Stimulated activated naive CD8-positive, alpha-beta T cell treated with anti-CD3 and anti-CD28 coated beads, Interleukin-15, amount 100 ng/mL, for 72 hours (primary cell): ENCODE data around the gene ZSCAN9.
A peak's percentile ranks its signal among the peaks of the same experiment; 100 is the strongest.

Experiments
- ATAC-seq: fragments of 150-1000 bp; cut with Tn5 transposase; 2 replicates; pipeline ENCODE4 v1.10.0; 2021; ENCODE audit warnings: mild to moderate bottlenecking, moderate library complexity
- DNase-seq, 2 donors: peaks; one replicate each; pipeline ENCODE4 v3.0.0; 2021 to 2022
- H3K27ac Mint-ChIP-seq, 2 donors: one replicate each; pipeline ENCODE4 v1.8.0; 2022; ENCODE audit warnings: mild to moderate bottlenecking in 2 of 2, mixed read lengths in 2 of 2, moderate library complexity in 2 of 2
- H3K27me3 Mint-ChIP-seq: one replicate; pipeline ENCODE4 v1.8.0; 2022; ENCODE audit warnings: mixed read lengths
- H3K4me1 Mint-ChIP-seq: one replicate; pipeline ENCODE4 v1.8.0; 2022; ENCODE audit warnings: mild to moderate bottlenecking, mixed read lengths
- H3K4me3 Mint-ChIP-seq, 2 donors: one replicate each; pipeline ENCODE4 v1.8.0; 2022; ENCODE audit warnings: mild to moderate bottlenecking in 2 of 2, mixed read lengths in 2 of 2, moderate library complexity in 1 of 2
- H3K9me3 Mint-ChIP-seq, 2 donors: one replicate each; pipeline ENCODE4 v1.8.0; 2022; ENCODE audit warnings: mixed read lengths in 2 of 2

ZSCAN9 gene

DNA sequence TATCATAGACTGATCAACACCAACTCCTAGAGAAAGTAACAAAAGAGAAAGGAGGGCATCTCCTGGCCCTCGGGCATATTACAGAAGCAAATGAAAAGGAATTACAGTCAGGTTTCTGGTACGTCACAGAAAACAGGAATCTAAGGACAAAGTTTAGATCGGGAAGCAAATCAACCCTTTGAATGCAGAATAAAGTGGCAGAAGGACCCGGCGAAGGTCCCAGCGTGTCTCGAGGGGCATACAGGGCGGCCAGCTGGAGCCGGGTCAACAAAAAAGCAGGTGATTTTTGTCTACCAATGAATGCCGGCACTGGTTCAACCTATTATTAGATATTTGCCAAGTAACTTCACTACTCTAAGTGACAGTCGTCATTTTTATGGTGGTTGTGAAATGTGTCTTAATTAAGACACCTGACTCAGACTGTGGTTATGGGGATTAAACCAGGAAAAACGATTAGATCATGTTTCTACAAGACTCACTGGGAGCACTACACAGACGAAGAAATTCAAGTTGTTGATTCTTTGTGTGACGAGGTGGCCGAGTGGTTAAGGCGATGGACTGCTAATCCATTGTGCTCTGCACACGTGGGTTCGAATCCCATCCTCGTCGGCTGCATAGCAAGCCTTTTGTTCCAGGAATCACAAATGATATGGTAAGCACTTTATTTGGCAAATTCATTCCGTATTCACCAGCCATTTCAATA is 12.4 kb upstream of the ZSCAN9 start:
- ATAC-seq (peak; percentile 73), DNase-seq (peak; percentile 57 to 76)
- Mint-ChIP-seq H3K27me3 (peaks cover 92% of the 10 kb centered on the region), H3K4me3 (peak overlapping the region; percentile 82 to 95), H3K9me3 (peaks cover 5 to 7% of the 10 kb centered on the region in 2 donors), H3K27ac (peak overlapping the region; percentile 59 to 96), H3K4me1 (peaks cover 30% of the 10 kb centered on the region)

- peaks cover 30% of the 10 kb centered on the region for H3K4me1 Mint-ChIP-seq
- H3K4me3 Mint-ChIP-seq, result peak overlapping the region in 1 of 2 donors; percentile 82
- peaks cover 5 to 7% of the 10 kb centered on the region in 2 donors for H3K9me3 Mint-ChIP-seq
- peaks cover 92% of the 10 kb centered on the region for H3K27me3 Mint-ChIP-seq
- no peak for ATAC-seq
- no peak for DNase-seq
- H3K27ac Mint-ChIP-seq, result peak overlapping the region in 1 of 2 donors; percentile 96
Measured at GRCh38 chr6:28213213-28213523, 11.9 kb upstream of the ZSCAN9 start.

- H3K9me3 Mint-ChIP-seq, result no peaks in the 10 kb centered on the region
- DNase-seq, result no peak
- H3K4me1 Mint-ChIP-seq, result peaks cover 29% of the 10 kb centered on the region
- H3K27me3 Mint-ChIP-seq, result peaks cover 88% of the 10 kb centered on the region
- H3K27ac Mint-ChIP-seq, result no peak overlapping the region
- peak overlapping the region; percentile 16 to 41 for H3K4me3 Mint-ChIP-seq
- ATAC-seq, result no peak
Measured at GRCh38 chr6:28215425-28215824, 9.7 kb upstream of the ZSCAN9 start.

- no peak for ATAC-seq
- DNase-seq, result no peak
- Mint-ChIP-seq H3K9me3 (no peaks in the 10 kb centered on the region), H3K4me1 (peaks cover 14% of the 10 kb centered on the region), H3K4me3 (peak overlapping the region; percentile 72 to 85), H3K27me3 (peaks cover 89% of the 10 kb centered on the region), H3K27ac (no peak overlapping the region)
Measured at GRCh38 chr6:28217890-28218289, 7.2 kb upstream of the ZSCAN9 start.

DNA sequence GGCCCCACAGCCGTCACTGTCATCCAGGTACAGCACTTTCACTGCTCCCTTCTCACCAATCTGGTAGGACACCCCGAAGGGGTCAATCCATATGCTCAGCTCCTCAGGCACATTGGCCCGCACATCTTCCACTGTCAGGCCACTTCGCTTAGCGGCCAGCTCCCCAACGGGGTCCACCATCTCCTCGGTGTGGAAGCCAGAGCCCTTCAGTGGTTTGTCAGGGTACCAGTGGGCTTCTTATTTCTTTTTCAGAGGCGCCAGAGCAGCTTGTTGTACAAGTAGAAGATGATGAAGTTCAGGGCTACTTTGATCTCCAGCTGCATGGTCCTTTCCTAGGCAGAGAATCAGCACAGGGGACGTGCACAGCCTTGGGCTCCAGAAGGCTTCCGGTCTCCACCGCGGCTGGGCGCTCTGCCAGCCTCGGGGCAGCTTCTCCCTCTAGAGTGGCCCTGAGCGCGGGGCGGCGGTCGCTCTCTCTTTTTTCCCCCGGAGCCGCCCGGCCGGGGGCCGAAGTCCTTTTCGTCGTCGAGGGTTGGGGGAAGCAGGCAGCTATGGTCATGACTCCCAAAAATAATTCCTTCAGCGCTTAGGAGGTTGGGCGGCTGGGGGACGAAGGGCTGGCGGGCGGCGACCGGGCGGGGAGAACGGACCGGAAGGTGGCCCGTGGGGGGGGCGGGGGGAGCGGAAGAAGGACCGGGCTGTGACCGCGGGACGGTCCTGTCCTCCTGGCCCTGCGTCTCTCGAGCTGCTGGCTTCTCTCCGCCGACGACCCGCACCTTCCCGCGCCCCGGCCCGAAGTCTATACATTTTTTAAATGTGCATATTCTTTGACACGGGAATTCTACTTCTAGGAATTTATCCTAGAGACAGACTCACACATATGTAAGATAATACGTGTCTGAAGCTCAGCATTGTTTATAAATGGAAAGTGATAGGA is 6.5 kb upstream of the ZSCAN9 start:
- ATAC-seq, result peak; percentile 88
- Mint-ChIP-seq H3K27ac (peak overlapping the region in 1 of 2 donors; percentile 50), H3K4me3 (peak overlapping the region; percentile 83 to 85), H3K9me3 (no peaks in the 10 kb centered on the region), H3K4me1 (peaks cover 9% of the 10 kb centered on the region), H3K27me3 (peaks cover 89% of the 10 kb centered on the region)
- DNase-seq, result peak; percentile 34 to 45

DNA sequence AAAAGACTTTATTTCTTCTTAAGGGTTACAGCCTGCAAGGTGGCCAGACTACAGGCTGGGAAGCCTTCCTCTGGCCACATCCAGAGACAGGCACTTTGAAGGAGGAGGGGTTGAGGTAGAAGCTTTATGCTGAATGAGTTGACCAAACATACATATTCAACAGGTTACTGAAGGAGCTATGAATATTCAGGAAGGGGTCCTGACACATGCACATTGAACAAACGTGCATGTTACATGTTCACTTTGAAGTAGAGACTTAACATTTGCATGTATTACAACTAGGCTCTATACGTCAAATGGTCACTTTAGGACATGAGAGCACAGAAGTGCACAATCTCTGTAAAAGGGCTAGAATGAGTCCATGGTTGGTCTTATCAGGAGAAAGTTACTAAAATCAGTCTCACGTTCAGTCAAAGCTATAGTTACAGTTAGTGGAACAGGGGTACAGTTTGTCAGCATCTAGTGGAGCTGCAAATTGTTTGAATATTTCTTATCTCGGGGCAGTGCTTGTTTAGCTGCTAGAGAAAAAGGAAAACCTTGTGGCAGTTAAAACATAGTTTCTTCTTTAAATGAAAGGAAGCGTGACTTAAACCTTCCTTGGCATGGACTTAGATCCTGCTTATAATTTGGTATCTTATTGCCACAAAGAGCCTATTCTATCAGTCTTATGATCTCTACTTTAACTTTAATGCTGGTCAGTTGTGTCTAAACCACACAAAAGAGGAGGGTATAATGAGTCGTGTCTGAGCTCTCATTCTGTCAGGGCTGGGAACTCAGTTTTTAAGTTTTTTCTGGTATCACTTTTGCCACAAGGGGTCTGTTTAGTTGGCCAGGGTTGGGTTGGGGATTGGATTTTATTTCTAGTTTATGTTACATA is 4.6 kb upstream of the ZSCAN9 start:
- H3K27me3 Mint-ChIP-seq, result peaks cover 85% of the 10 kb centered on the region
- H3K4me1 Mint-ChIP-seq, result peaks cover 18% of the 10 kb centered on the region
- H3K27ac Mint-ChIP-seq, result no peak overlapping the region
- H3K9me3 Mint-ChIP-seq, result no peaks in the 10 kb centered on the region
- ATAC-seq (no peak), DNase-seq (no peak)
- no peak overlapping the region for H3K4me3 Mint-ChIP-seq

- Mint-ChIP-seq H3K9me3 (no peaks in the 10 kb centered on the region), H3K4me1 (peaks cover 8% of the 10 kb centered on the region), H3K27me3 (peaks cover 47% of the 10 kb centered on the region), H3K4me3 (peak overlapping the region; percentile 86 to 91), H3K27ac (peak overlapping the region; percentile 91 to 92)
- DNase-seq (no peak), ATAC-seq (no peak)
Measured at GRCh38 chr6:28224131-28225055, 682 bp upstream of the ZSCAN9 start.

- peak overlapping the region in 1 of 2 donors; percentile 91 for H3K4me3 Mint-ChIP-seq
- ATAC-seq (no peak), DNase-seq (no peak)
- H3K27ac Mint-ChIP-seq, result no peak overlapping the region
- no peaks in the 10 kb centered on the region for H3K9me3 Mint-ChIP-seq
- peaks cover 8% of the 10 kb centered on the region for H3K4me1 Mint-ChIP-seq
- H3K27me3 Mint-ChIP-seq, result peaks cover 32% of the 10 kb centered on the region
Measured at GRCh38 chr6:28226460-28226859, 1.4 kb downstream of the ZSCAN9 start.

DNA sequence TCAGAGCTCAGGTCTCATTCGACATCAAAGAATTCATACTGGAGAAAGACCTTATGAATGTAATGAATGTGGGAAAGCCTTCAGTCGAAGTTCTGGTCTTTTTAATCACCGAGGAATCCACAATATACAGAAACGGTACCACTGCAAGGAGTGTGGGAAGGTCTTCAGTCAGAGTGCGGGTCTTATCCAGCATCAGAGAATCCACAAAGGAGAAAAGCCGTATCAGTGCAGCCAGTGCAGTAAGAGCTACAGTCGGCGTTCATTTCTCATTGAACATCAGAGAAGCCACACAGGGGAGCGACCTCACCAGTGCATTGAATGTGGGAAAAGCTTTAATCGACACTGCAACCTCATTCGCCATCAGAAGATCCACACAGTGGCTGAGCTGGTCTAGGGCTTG is 7.7 kb downstream of the ZSCAN9 start:
- Mint-ChIP-seq H3K27me3 (peaks cover 15% of the 10 kb centered on the region), H3K4me1 (no peaks in the 10 kb centered on the region), H3K4me3 (no peak overlapping the region), H3K9me3 (peaks cover 0 to 7% of the 10 kb centered on the region in 2 donors), H3K27ac (no peak overlapping the region)
- DNase-seq (no peak), ATAC-seq (no peak)

- no peaks in the 10 kb centered on the region for H3K4me1 Mint-ChIP-seq
- ATAC-seq, result no peak
- no peak overlapping the region for H3K27ac Mint-ChIP-seq
- DNase-seq, result no peak
- peaks cover 15% of the 10 kb centered on the region for H3K27me3 Mint-ChIP-seq
- peaks cover 0 to 7% of the 10 kb centered on the region in 2 donors for H3K9me3 Mint-ChIP-seq
- no peak overlapping the region for H3K4me3 Mint-ChIP-seq
Measured at GRCh38 chr6:28235912-28236452, 10.9 kb downstream of the ZSCAN9 start.

GRCh38 chr6:28239636-28240035 is 14.6 kb downstream of the ZSCAN9 start:
- no peaks in the 10 kb centered on the region for H3K4me1 Mint-ChIP-seq
- H3K9me3 Mint-ChIP-seq, result no peaks in the 10 kb centered on the region
- DNase-seq (no peak), ATAC-seq (no peak)
- no peak overlapping the region for H3K27ac Mint-ChIP-seq
- H3K27me3 Mint-ChIP-seq, result peaks cover 15% of the 10 kb centered on the region
- H3K4me3 Mint-ChIP-seq, result no peak overlapping the region

DNA sequence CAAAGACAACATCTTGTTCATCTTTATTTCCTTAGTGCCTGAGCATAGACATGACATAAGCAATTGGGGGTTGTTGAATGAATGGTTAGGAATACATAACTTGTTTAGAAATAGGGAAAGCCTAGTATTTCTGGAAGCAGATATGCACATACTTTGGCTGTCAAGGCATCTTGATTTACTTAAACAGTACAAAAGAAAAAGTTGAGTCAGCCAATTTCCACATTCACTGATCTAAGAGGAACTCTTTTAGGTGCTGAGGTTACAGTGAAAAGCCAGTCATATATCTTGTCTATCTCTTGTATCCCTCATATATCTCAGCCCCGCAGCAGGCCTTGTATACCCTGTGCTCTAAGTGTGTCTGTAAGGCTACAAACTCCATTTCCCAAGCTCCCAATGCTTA is 15.4 kb downstream of the ZSCAN9 start:
- Mint-ChIP-seq H3K27ac (no peak overlapping the region), H3K27me3 (peaks cover 7% of the 10 kb centered on the region), H3K4me3 (no peak overlapping the region), H3K4me1 (no peaks in the 10 kb centered on the region), H3K9me3 (no peaks in the 10 kb centered on the region)
- ATAC-seq, result no peak
- no peak for DNase-seq

- H3K4me1 Mint-ChIP-seq, result peaks cover 5% of the 10 kb centered on the region
- no peak overlapping the region for H3K27ac Mint-ChIP-seq
- DNase-seq (no peak), ATAC-seq (no peak)
- H3K27me3 Mint-ChIP-seq, result no peaks in the 10 kb centered on the region
- H3K9me3 Mint-ChIP-seq, result no peaks in the 10 kb centered on the region
- H3K4me3 Mint-ChIP-seq, result no peak overlapping the region
Measured at GRCh38 chr6:28243946-28244345, 18.9 kb downstream of the ZSCAN9 start.

- DNase-seq (no peak), ATAC-seq (no peak)
- Mint-ChIP-seq H3K4me1 (peaks cover 16% of the 10 kb centered on the region), H3K27ac (no peak overlapping the region), H3K4me3 (no peak overlapping the region), H3K9me3 (no peaks in the 10 kb centered on the region), H3K27me3 (no peaks in the 10 kb centered on the region)
Measured at GRCh38 chr6:28245206-28245941, 20.3 kb downstream of the ZSCAN9 start.
